ENCODE measurements around the gene NPLOC4.

DNA sequence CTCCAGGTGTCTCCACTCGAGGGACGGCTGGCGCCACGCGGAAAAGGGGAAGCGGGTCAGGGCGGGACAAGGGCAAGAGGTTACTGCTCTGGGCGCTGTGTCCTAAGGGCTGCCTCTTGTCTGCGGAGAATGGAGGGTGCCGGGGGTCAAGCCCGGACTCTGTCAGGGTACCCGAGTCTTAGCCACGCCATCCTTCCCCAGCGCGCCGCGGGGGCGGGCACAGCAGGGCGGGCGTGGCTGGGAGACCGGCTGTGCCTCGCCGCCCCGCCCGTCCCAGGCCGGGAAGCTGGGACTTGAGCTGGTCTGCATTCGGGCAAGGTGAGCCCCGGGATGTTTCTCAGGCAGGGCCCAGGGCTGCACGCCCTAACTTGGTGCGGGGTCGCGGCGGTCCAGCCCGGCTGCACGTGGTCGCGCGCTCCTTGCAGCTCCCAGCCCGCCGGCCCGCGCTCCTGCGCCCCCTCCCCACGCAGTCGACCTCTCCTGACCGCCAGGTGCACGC, 118.1 kb downstream of the NPLOC4 start:
- TF ChIP-seq, protein P1, sequence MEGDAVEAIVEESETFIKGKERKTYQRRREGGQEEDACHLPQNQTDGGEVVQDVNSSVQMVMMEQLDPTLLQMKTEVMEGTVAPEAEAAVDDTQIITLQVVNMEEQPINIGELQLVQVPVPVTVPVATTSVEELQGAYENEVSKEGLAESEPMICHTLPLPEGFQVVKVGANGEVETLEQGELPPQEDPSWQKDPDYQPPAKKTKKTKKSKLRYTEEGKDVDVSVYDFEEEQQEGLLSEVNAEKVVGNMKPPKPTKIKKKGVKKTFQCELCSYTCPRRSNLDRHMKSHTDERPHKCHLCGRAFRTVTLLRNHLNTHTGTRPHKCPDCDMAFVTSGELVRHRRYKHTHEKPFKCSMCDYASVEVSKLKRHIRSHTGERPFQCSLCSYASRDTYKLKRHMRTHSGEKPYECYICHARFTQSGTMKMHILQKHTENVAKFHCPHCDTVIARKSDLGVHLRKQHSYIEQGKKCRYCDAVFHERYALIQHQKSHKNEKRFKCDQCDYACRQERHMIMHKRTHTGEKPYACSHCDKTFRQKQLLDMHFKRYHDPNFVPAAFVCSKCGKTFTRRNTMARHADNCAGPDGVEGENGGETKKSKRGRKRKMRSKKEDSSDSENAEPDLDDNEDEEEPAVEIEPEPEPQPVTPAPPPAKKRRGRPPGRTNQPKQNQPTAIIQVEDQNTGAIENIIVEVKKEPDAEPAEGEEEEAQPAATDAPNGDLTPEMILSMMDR (IDR thresholded peaks at IDR 0.05) = no peak
- TF ChIP-seq POLR2A (IDR thresholded peaks at IDR 0.05) = no peak

Measured in thyroid gland (tissue), 4 donors.